HG03108 (cell line): ENCODE data around the gene RND2.

Source experiments
- ATAC-seq: cut with Tn5 transposase; IDR thresholded peaks from one replicate; pipeline ENCODE4 v1.9.1; 2021; ENCODE audit warnings: moderate library complexity; ENCODE audit not compliant: unreplicated experiment

Gene RND2

DNA sequence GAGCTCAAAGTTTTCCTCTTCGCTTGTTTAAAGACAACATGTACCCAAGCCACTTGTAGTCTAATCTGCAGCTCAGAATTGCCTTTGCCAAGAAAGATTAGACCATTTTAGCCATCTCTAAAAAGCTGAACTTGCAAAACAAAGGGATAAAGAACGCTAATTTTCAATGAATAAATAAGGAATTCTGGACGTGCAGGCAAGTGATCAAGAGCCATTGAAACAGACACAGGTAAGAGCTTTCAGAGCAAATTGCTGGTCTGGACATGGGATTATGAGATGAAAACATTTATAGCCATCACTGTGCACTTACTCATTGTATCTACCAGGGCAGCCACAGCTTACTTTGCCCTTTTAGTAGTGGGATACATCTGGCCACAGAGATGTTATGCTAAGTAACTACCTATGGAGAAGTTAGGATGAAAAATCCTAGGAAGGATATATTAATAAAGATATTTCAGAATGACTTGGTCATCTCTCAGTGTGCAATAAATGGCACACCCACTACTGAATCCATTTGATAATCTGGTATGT lies 44.4 kb downstream of the RND2 start:
- ATAC-seq = no peak

DNA sequence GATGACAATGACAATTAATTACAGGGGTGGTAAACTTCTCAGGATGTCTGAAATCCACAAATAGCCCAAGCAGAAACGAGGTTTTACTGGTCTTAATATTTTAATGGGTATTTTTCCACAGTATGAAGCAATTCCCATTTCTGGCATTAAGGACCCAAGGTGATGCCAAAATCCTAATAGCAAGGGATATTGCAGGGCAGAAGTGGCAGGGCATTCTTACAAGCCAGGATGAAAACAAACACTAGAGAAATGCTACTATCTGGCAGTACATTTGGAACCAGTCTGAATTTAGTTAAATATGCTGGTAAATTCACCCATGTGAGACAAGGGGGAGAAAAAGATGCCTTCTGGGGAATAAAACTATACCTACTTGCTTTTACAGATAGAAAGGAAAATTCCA lies 45.2 kb downstream of the RND2 start:
- ATAC-seq = no peak

DNA sequence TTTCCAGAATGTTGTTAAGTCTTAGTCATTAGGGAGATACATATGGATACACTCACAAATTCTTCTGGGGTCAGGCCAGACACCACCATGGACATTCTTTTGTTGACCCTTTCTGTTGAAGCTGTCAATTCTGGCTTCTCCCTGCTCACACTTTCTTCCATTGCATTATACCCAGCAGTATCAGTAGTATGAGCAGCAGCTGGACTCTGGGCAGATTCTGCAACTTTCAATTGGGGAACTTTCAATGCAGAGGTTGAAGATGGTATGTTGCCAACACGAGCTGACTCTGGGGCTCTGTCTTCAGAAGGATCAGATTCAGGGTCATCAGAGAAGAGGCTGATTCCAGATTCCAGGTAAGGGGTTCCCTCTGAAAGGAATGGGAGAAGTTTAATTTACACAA lies 45.8 kb downstream of the RND2 start:
- no peak for ATAC-seq

DNA sequence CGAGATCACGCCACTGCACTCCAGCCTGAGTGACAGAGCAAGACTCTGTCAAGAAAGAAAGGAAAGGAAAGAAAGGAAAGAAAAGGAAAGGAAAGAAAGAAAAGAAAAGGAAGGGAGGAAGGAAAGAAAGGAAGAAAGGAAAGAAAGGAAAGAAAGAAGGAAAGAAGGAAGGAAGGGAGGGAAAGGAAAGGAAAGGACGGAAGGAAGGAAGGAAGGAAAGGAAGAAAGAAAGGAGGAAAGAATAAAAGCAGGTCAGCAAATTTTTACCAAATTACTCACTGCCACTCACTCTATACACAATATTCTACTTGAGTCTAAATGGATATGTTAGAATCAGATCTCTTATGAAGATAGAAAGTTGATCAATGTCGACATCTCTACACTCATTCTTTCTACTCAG lies 49.8 kb downstream of the RND2 start:
- ATAC-seq = no peak

DNA sequence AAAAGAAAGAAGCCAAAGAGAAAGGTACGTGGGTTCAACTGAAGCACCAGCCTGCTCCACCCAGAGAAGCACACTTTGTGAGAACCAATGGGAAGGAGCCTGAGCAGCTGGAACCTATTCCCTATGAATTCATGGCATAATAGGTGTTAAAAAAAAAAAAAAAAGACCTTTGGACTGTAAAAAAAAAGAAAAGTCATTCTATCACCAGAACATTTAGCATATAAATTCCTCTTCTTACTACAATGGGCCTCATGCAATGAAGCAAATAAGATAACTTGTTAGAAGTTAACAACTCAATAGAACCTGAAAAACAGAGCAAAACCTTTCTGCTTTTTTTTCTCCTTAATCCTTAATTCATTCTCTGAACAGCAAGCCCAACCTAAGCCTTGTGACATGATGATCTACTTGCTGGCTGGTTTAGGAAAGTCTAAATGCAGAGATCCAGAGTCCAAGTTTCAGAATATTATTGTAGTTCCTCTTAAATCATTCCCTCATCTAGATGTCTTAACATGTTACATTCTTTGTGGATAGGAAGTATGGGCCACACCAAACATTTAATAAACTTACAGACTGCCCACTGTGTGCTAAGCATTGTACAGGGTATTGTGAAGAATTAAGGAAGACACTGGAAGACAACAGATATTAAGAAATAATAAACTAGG lies 54.7 kb downstream of the RND2 start:
- ATAC-seq = no peak
